ENCODE measurements around the gene NMNAT1. TPM values are rescaled to one million over a fixed set of nuclear protein-coding genes. Genes with fewer than 3 reads are reported as not detected.
"Not testable (repeated sequence)": the region's sequence is repeated elsewhere in the genome, so short reads cannot be mapped to it uniquely, and the experiment has no call there.

Gene NMNAT1
- total RNA-seq, 6 experiments from 2014 or later = 12.9 to 16.0 (median 14.8) TPM

DNA sequence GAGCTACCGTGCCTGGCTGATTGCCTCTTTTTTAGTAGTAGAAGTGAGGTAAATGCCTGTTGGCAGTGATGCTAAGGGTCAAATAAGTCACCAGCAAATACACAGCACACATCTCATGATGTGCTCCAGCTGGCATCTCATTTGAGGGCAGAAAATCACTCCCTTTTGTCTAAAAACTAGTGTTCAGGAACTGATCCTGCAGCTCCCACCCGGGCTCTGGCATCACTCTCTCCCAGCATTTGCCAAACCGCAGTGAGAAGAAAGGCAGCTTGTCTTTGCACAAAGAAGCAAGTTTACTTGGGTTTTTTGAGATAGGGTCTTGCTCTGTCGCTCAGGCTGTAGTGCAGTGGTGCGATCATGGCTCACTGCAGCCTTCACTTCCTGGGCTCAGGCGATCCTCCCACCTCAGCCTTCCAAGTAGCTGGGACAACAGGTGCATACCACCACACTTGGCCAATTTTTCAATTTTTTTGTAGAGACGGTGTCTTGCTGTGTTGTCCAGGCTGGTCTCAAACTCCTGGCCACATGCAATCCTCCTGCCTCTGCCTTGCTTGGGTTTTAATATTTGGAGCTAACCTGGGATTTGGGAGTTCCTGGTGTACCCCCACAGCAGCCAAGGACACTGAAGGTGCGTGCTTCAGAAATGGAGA is 57.9 kb downstream of the NMNAT1 start:
- Mint-ChIP-seq H3K36me3 (ENCODE audit: low read depth) (peaks cover 5% of the 10 kb centered on the region; the same call in 1 of the 2 replicates), H3K4me3 (no peak overlapping the region), H3K27me3 (ENCODE audit: insufficient read depth) (peaks cover 13% of the 10 kb centered on the region), H3K27ac (no peak overlapping the region), H3K9me3 (peaks cover 8% of the 10 kb centered on the region), H3K4me1 (ENCODE audit: low read depth) (peaks cover 7% of the 10 kb centered on the region)
- TF ChIP-seq, protein P1, sequence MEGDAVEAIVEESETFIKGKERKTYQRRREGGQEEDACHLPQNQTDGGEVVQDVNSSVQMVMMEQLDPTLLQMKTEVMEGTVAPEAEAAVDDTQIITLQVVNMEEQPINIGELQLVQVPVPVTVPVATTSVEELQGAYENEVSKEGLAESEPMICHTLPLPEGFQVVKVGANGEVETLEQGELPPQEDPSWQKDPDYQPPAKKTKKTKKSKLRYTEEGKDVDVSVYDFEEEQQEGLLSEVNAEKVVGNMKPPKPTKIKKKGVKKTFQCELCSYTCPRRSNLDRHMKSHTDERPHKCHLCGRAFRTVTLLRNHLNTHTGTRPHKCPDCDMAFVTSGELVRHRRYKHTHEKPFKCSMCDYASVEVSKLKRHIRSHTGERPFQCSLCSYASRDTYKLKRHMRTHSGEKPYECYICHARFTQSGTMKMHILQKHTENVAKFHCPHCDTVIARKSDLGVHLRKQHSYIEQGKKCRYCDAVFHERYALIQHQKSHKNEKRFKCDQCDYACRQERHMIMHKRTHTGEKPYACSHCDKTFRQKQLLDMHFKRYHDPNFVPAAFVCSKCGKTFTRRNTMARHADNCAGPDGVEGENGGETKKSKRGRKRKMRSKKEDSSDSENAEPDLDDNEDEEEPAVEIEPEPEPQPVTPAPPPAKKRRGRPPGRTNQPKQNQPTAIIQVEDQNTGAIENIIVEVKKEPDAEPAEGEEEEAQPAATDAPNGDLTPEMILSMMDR (IDR thresholded peaks at IDR 0.05) = no peak
- DNase-seq = no peak

DNA sequence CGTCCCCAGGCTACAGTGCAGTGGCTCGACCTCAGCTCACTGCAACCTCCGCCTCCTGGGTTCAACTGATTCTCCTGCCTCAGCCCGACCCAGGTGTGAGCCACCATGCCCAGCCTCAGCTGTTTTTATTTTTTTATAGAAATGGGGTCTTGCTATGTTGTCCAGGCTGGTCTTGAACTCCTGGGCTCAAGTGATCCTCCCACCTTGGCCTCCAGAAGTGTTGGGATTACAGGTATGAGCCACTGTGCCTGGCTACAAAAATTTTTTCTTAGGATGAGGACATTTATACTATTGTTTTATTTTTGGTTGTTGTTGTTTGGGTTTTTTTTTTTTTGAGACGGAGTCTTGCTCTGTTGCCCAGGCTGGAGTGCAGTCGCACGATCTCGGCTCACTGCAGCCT is 62.0 kb downstream of the NMNAT1 start:
- not testable (repeated sequence) for H3K4me3 Mint-ChIP-seq; H3K4me1 Mint-ChIP-seq (ENCODE audit: low read depth); H3K27ac Mint-ChIP-seq; H3K27me3 Mint-ChIP-seq (ENCODE audit: insufficient read depth); H3K36me3 Mint-ChIP-seq (ENCODE audit: low read depth); H3K9me3 Mint-ChIP-seq; DNase-seq

DNA sequence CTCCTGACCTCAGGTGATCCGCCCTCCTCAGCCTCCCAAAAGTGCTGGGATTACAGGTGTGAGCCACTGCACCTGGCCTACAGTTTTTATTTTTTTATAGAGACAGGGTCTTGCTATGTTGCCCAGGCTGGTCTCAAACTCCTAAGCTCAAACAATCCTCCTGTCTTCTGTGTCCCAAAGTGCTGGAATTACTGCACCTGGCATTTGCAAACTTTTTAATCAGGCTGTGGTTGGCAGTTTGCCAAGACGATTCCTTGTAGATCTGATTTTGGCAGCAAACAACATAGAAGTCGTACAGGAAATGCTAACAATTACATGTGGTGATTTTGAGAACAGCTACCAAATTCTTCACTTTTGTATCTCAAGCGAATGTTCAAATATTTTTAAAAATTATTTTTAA is 63.9 kb downstream of the NMNAT1 start:
- no peaks in the 10 kb centered on the region for H3K9me3 Mint-ChIP-seq
- H3K27ac Mint-ChIP-seq = no peak overlapping the region
- peaks cover 6% of the 10 kb centered on the region for H3K27me3 Mint-ChIP-seq (ENCODE audit: insufficient read depth)

DNA sequence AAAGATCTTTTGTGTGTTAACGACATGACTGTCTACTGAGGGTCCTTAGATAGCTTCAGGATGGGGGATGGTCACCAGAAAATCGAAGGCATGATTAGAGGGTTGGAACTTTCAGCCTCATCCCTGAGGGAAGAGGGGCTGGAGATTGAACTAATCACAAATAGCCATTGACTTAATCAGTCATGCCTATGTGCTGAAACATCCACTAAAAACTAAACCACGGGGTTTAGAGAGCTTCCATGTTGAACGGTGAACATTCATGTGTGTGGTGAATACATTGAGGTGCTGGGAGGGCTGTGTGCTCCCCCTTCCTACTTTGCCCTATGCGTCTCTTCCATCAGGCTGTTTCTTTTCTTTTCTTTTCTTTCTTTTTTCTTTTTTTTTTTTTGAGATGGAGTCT is 70.7 kb downstream of the NMNAT1 start:
- DNase-seq = no peak
- H3K4me1 Mint-ChIP-seq (ENCODE audit: low read depth) = peaks cover 35% of the 10 kb centered on the region
- TF ChIP-seq, protein P1 (IDR thresholded peaks at IDR 0.05) = no peak
- H3K27ac Mint-ChIP-seq = no peak overlapping the region
- no peak overlapping the region for H3K4me3 Mint-ChIP-seq
- H3K9me3 Mint-ChIP-seq = no peaks in the 10 kb centered on the region
- H3K27me3 Mint-ChIP-seq (ENCODE audit: insufficient read depth) = no peaks in the 10 kb centered on the region
- no peaks in the 10 kb centered on the region for H3K36me3 Mint-ChIP-seq (ENCODE audit: low read depth)

More for the DNA sequence above, 63.9 kb downstream of the NMNAT1 start:
- no peak for DNase-seq
- no peaks in the 10 kb centered on the region for H3K36me3 Mint-ChIP-seq (ENCODE audit: low read depth)
- 0 out of 2 replicates have a peak, but pooled peaks cover 2% of the 10 kb centered on the region for H3K4me1 Mint-ChIP-seq (ENCODE audit: low read depth)
- TF ChIP-seq, protein P1 (IDR thresholded peaks at IDR 0.05) = no peak
- no peak overlapping the region for H3K4me3 Mint-ChIP-seq

DNA sequence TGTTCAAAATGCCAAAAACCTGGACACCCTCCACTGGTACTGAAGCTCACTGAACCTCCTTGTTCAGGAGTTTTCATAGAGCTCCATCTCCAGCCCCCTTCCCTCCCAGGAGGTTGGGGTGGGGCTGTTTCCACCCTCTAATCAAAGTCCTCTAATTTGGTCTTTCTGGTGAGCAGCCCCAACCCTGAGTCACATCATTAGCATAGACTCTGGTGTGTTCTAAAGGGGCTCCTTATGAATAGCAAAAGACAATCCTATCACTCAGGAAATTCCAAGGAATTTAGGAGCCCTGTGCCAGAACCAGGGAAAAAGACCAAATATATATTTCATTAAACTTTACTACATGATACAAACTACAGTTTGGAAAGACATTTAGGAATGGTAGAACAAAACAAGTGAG is 76.3 kb downstream of the NMNAT1 start:
- DNase-seq = no peak
- no peaks in the 10 kb centered on the region for H3K36me3 Mint-ChIP-seq (ENCODE audit: low read depth)
- H3K27me3 Mint-ChIP-seq (ENCODE audit: insufficient read depth) = peaks cover 1% of the 10 kb centered on the region; the same call in 1 of the 2 replicates
- H3K4me3 Mint-ChIP-seq = no peak overlapping the region
- H3K9me3 Mint-ChIP-seq = no peaks in the 10 kb centered on the region
- H3K4me1 Mint-ChIP-seq (ENCODE audit: low read depth) = peaks cover 43% of the 10 kb centered on the region
- TF ChIP-seq, protein P1 (IDR thresholded peaks at IDR 0.05) = no peak
- no peak overlapping the region for H3K27ac Mint-ChIP-seq

DNA sequence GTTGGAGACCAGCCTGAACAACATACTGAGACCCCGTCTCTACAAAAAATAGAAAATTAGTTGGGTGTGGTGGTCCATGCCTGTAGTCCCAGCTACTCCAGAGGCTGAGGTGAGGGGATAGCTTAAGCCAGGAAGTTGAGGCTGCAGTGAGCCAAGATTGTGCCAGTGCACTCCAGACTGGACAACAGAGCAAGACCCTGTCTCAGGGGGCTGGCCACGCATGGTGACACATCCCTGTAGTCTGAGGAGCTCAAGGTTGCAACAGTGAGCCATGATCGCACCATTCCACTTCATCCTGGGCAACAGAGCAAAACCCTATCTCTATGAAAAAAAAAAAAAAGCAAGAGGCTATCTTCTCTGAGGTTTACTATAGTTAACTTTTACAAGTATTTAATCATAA is 76.8 kb downstream of the NMNAT1 start:
- H3K4me3 Mint-ChIP-seq = no peak overlapping the region
- H3K9me3 Mint-ChIP-seq = no peaks in the 10 kb centered on the region
- H3K36me3 Mint-ChIP-seq (ENCODE audit: low read depth) = no peaks in the 10 kb centered on the region
- peaks cover 1% of the 10 kb centered on the region; the same call in 1 of the 2 replicates for H3K27me3 Mint-ChIP-seq (ENCODE audit: insufficient read depth)
- no peak overlapping the region for H3K27ac Mint-ChIP-seq
- TF ChIP-seq, protein P1 (IDR thresholded peaks at IDR 0.05) = no peak
- H3K4me1 Mint-ChIP-seq (ENCODE audit: low read depth) = peaks cover 38% of the 10 kb centered on the region
- DNase-seq = no peak

DNA sequence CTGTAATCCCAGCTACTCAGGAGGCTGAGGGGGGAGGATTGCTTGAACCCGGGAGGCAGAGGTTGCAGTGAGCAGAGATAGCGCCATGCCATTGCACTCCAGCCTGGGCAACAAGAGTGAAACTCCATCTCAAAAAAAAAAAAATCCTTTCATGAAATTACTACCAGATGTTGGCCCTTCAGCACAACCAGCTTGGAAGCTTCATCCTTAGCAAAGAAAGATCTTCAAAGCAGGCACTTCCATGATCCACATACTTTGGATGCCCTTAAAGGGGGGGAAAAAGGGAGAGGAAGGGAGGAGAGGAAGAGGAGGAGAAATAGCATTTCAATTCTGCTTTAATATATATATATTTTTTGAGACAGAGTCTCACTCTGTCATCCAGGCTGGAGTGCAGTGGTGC is 77.4 kb downstream of the NMNAT1 start:
- H3K36me3 Mint-ChIP-seq (ENCODE audit: low read depth); H3K27me3 Mint-ChIP-seq (ENCODE audit: insufficient read depth); H3K9me3 Mint-ChIP-seq; H3K27ac Mint-ChIP-seq: not testable (repeated sequence)
- peak; percentile 16 for DNase-seq
- peak overlapping the region; percentile 27; the same call in 1 of the 2 replicates for H3K4me3 Mint-ChIP-seq
- peaks cover 34% of the 10 kb centered on the region for H3K4me1 Mint-ChIP-seq (ENCODE audit: low read depth)

DNA sequence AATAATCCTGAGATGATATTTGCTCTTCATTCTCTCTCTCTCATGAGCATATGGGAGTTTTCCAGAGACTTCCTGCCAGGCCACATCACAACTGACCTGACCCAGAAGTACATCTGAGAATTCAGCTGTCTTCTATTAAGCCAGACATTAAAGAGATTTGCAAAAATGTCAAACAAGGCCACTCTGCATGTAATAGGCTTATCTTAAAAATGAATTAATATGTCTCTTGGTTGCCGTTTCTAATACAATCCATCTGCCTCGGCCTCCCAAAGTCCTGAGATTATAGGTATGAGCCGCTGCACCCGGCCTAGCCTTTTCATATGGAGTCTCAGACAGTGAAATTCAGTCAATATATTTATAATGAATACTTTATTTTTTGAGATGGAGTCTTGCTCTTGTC is 78.7 kb downstream of the NMNAT1 start:
- not testable (repeated sequence) for H3K9me3 Mint-ChIP-seq

More for the DNA sequence above, 78.7 kb downstream of the NMNAT1 start:
- H3K4me3 Mint-ChIP-seq; DNase-seq; H3K36me3 Mint-ChIP-seq (ENCODE audit: low read depth); H3K27me3 Mint-ChIP-seq (ENCODE audit: insufficient read depth); H3K27ac Mint-ChIP-seq: not testable (repeated sequence)
- H3K4me1 Mint-ChIP-seq (ENCODE audit: low read depth) = peaks cover 27% of the 10 kb centered on the region

Data from HFFc6 (cell line).